PC-9 (cell line): ENCODE data around the gene WWC2. TPM values are rescaled to one million over a fixed set of nuclear protein-coding genes. Genes with fewer than 3 reads are reported as not detected.

ENCODE experiments used
- BruUV-seq: library from RNA; stranded (reverse); fragments of 400-500 nt; replicated peaks from 2 replicates; lab custom pipeline; 2021; lab: Mats Ljungman, UMichigan
- CTCF ChIA-PET: fragments of 300-600 bp; sonication (Branson Sonifier 250); formaldehyde crosslinking; loops from one replicate; lab custom pipeline; 2022; ENCODE audit warnings: antibody characterized with exemption; lab: Charles Lee
- POLR2A ChIA-PET: fragments of 300-600 bp; sonication (Branson Sonifier 250); formaldehyde crosslinking; loops from one replicate; lab custom pipeline; 2022; ENCODE audit warnings: antibody characterized with exemption; ENCODE audit not compliant: unreplicated experiment; lab: Charles Lee
- DNase-seq, 2 experiments: peaks; one replicate each; pipeline versions ENCODE4 v3.0.0 to v3.0.0-alpha.2; 2015 to 2022; ENCODE audit warnings: mixed read lengths in 1 of 2
- H2AFZ ChIP-seq: fragments of 200-600 bp; sonication (generic); 2 replicates; pipeline ENCODE4 v1.8.1; 2017; ENCODE audit warnings: antibody characterized with exemption
- H3F3A ChIP-seq: fragments of 200-600 bp; sonication (generic); 2 replicates; pipeline ENCODE4 v1.8.1; 2017; ENCODE audit warnings: antibody characterized with exemption, mild to moderate bottlenecking, low read depth; ENCODE audit not compliant: insufficient read depth
- H3K27ac ChIP-seq: fragments of 200-600 bp; sonication (generic); 2 replicates; pipeline ENCODE4 v1.6.1; 2016; ENCODE audit warnings: mixed run types
- H3K27me3 ChIP-seq: fragments of 200-600 bp; sonication (generic); 2 replicates; pipeline ENCODE4 v1.6.1; 2016; ENCODE audit warnings: low read depth, mixed run types; ENCODE audit not compliant: insufficient read depth
- H3K36me3 ChIP-seq: fragments of 200-600 bp; sonication (generic); 2 replicates; pipeline ENCODE4 v1.6.1; 2016; ENCODE audit warnings: low read depth, mixed run types
- H3K4me1 ChIP-seq: fragments of 200-600 bp; sonication (generic); replicated peaks from 2 replicates; pipeline ENCODE4 v1.6.1; 2016; ENCODE audit warnings: mixed run types; ENCODE audit not compliant: insufficient read depth
- H3K4me2 ChIP-seq: fragments of 200-600 bp; sonication (generic); 2 replicates; pipeline ENCODE4 v1.6.1; 2017; ENCODE audit warnings: mixed run types
- H3K4me3 ChIP-seq: fragments of 200-600 bp; sonication (generic); 2 replicates; pipeline ENCODE4 v1.6.1; 2016; ENCODE audit warnings: mixed run types
- H3K79me2 ChIP-seq: fragments of 200-600 bp; sonication (generic); 2 replicates; pipeline ENCODE4 v1.6.1; 2017; ENCODE audit warnings: low read depth, mixed run types
- H3K9me2 ChIP-seq: fragments of 200-600 bp; sonication (generic); 2 replicates; pipeline ENCODE4 v1.8.1; 2017; ENCODE audit warnings: mild to moderate bottlenecking; ENCODE audit not compliant: insufficient read depth
- H3K9me3 ChIP-seq: fragments of 200-600 bp; sonication (generic); 2 replicates; pipeline ENCODE4 v1.8.1; 2016; ENCODE audit warnings: low read depth; ENCODE audit not compliant: insufficient read depth
- H4K20me1 ChIP-seq: fragments of 200-600 bp; sonication (generic); 2 replicates; pipeline ENCODE4 v1.8.1; 2017; ENCODE audit not compliant: insufficient read depth
- CTCF ChIP-seq: fragments of 200-600 bp; sonication (generic); conservative IDR thresholded peaks from 2 replicates; pipeline ENCODE4 v1.6.1; 2017; ENCODE audit warnings: mixed run types, antibody characterized with exemption, mild to moderate bottlenecking, moderate library complexity
- EZH2 ChIP-seq: fragments of 200-600 bp; sonication (generic); IDR thresholded peaks from 2 replicates; pipeline ENCODE4 v1.8.0; 2017; ENCODE audit warnings: antibody characterized with exemption, low read depth
- intact Hi-C: fragments of 100-400 bp; cut with micrococcal nuclease; formaldehyde crosslinking; loops from one replicate; pipeline ENCODE4 v1.10.0; 2022; ENCODE audit not compliant: unreplicated experiment
- total RNA-seq: library from RNA; stranded (reverse); gene quantifications from 2 replicates; pipeline ENCODE4 v1.2.3, GENCODE V29; 2021

Gene WWC2
- total RNA-seq, 1 experiment from 2014 or later, result 42.3 TPM

- H3F3A ChIP-seq, result no peaks in the 10 kb centered on the region
- no peak overlapping the region for H2AFZ ChIP-seq
- no peak overlapping the region for H3K27ac ChIP-seq
- H3K27me3 ChIP-seq, result no peaks in the 10 kb centered on the region
- H3K36me3 ChIP-seq, result no peaks in the 10 kb centered on the region
- H3K9me3 ChIP-seq, result no peaks in the 10 kb centered on the region
- BruUV-seq, result no TSS peak
- no peak for DNase-seq
- ChIA-PET POLR2A (no interaction called here), CTCF (interaction anchor here (0.6 kb wide), 2 partner anchors 33 to 96 kb away, joined by 3 to 4 read pairs; no protein-coding TSS in a partner anchor)
- no peak overlapping the region for H3K4me3 ChIP-seq
- H4K20me1 ChIP-seq, result no peaks in the 10 kb centered on the region
- intact Hi-C loops, result loop anchor here (5.0 kb wide), 1 partner anchor 35 kb away; no protein-coding TSS in a partner anchor
- peaks cover 12% of the 10 kb centered on the region; the same call in 1 of the 2 replicates for H3K79me2 ChIP-seq
- peaks cover 2% of the 10 kb centered on the region; the same call in 1 of the 2 replicates for H3K4me1 ChIP-seq
- TF ChIP-seq EZH2 (no peak), CTCF (no peak)
- H3K4me2 ChIP-seq, result no peak overlapping the region
- no peaks in the 10 kb centered on the region for H3K9me2 ChIP-seq
These were observed 37.8 kb downstream of the WWC2 start for GRCh38 chr4:183136855-183137254.

GRCh38 chr4:183139058-183139750 is 40.1 kb downstream of the WWC2 start:
- DNase-seq, result no peak
- H3K27ac ChIP-seq, result no peak overlapping the region
- POLR2A ChIA-PET, result no interaction called here
- H4K20me1 ChIP-seq, result no peaks in the 10 kb centered on the region
- H3K4me2 ChIP-seq, result no peak overlapping the region
- CTCF ChIA-PET, result no interaction called here
- 0 out of 2 replicates have a peak, but pooled peaks cover 9% of the 10 kb centered on the region for H3K79me2 ChIP-seq
- H2AFZ ChIP-seq, result no peak overlapping the region
- no peaks in the 10 kb centered on the region for H3K9me2 ChIP-seq
- TF ChIP-seq CTCF (no peak), EZH2 (no peak)
- H3K36me3 ChIP-seq, result no peaks in the 10 kb centered on the region
- H3K4me1 ChIP-seq, result peaks cover 13% of the 10 kb centered on the region
- no peaks in the 10 kb centered on the region for H3K27me3 ChIP-seq
- no TSS peak for BruUV-seq
- H3F3A ChIP-seq, result no peaks in the 10 kb centered on the region
- H3K9me3 ChIP-seq, result no peaks in the 10 kb centered on the region
- H3K4me3 ChIP-seq, result no peak overlapping the region
- intact Hi-C loops, result loop anchor here (5.0 kb wide), 1 partner anchor 37 kb away; no protein-coding TSS in a partner anchor

- intact Hi-C loops, result loop anchor here (5.0 kb wide), 1 partner anchor 38 kb away; no protein-coding TSS in a partner anchor
- ChIA-PET POLR2A (no interaction called here), CTCF (no interaction called here)
- no peak overlapping the region for H3K27ac ChIP-seq
- no peaks in the 10 kb centered on the region for H3K9me3 ChIP-seq
- no peak overlapping the region for H3K4me3 ChIP-seq
- no peaks in the 10 kb centered on the region for H3K9me2 ChIP-seq
- H3F3A ChIP-seq, result no peaks in the 10 kb centered on the region
- H4K20me1 ChIP-seq, result no peaks in the 10 kb centered on the region
- no peak overlapping the region for H3K4me2 ChIP-seq
- H3K36me3 ChIP-seq, result no peaks in the 10 kb centered on the region
- peaks cover 13% of the 10 kb centered on the region for H3K4me1 ChIP-seq
- H3K79me2 ChIP-seq, result peaks cover 14% of the 10 kb centered on the region; the same call in 1 of the 2 replicates
- TF ChIP-seq EZH2 (no peak), CTCF (no peak)
- H3K27me3 ChIP-seq, result no peaks in the 10 kb centered on the region
- H2AFZ ChIP-seq, result no peak overlapping the region
- BruUV-seq, result no TSS peak
- DNase-seq, result no peak
These were observed 41.0 kb downstream of the WWC2 start for GRCh38 chr4:183139972-183140570.
